Fibroblast of mammary gland (primary cell): ENCODE results near the gene FAF1.
"Not testable (repeated sequence)": the region's sequence is repeated elsewhere in the genome, so short reads cannot be mapped to it uniquely, and the experiment has no call there.

Experiments
- DNase-seq: peaks from one replicate; pipeline ENCODE4 v3.0.0-alpha.2; 2010; ENCODE audit warnings: low read depth
- H3K4me3 ChIP-seq: 2 replicates; pipeline ENCODE4 v1.5.1; 2011; ENCODE audit warnings: low read depth, mild to moderate bottlenecking, low read length, moderate library complexity; ENCODE audit not compliant: control insufficient read depth
- TF ChIP-seq, protein P1 (sequence below): conservative IDR thresholded peaks from 2 replicates; pipeline ENCODE4 v1.5.1; 2011; ENCODE audit warnings: low read depth, low read length, inconsistent platforms; ENCODE audit not compliant: control insufficient read depth, insufficient read depth

Gene FAF1

DNA sequence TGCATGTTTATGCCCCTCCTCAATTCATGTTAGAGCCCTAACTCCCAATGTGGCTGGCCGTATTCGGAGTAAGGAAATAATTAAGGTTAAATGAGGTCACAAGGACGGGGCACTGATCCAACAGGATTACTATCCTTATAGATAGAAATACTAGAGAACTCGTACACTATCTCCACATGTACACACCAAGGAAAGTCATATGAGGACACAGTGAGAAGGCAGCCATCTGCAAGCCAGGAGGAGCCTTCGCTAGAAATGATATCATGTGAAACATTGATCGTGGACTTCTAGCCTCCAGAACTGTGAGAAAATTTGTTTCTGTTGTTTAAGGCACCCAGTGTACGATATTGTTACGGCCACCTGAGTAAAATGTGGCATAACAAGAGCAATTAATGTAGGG, 79.7 kb downstream of the FAF1 start:
- H3K4me3 ChIP-seq: no peak overlapping the region
- peak; percentile 42 for DNase-seq
- TF ChIP-seq, protein P1, sequence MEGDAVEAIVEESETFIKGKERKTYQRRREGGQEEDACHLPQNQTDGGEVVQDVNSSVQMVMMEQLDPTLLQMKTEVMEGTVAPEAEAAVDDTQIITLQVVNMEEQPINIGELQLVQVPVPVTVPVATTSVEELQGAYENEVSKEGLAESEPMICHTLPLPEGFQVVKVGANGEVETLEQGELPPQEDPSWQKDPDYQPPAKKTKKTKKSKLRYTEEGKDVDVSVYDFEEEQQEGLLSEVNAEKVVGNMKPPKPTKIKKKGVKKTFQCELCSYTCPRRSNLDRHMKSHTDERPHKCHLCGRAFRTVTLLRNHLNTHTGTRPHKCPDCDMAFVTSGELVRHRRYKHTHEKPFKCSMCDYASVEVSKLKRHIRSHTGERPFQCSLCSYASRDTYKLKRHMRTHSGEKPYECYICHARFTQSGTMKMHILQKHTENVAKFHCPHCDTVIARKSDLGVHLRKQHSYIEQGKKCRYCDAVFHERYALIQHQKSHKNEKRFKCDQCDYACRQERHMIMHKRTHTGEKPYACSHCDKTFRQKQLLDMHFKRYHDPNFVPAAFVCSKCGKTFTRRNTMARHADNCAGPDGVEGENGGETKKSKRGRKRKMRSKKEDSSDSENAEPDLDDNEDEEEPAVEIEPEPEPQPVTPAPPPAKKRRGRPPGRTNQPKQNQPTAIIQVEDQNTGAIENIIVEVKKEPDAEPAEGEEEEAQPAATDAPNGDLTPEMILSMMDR: no peak

DNA sequence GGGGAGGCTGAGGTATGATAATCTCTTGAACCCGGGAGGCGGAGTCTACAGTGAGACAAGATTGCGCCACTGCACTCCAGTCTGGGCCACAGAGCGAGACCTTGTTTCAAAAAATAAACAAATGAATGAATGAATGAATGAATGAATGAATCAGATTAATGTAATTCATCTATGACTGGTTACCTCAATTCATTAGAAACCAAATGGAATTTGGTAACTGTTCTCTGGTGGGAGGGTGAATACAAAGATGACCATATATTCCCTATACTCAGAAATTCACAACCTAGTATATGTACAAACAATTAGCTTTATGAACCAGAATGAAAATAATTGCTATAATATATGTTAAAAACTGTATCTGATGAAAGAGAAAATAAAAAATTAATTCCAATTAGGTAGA, 80.9 kb downstream of the FAF1 start:
- DNase-seq: no peak
- H3K4me3 ChIP-seq: no peak overlapping the region
- TF ChIP-seq, protein P1: no peak

DNA sequence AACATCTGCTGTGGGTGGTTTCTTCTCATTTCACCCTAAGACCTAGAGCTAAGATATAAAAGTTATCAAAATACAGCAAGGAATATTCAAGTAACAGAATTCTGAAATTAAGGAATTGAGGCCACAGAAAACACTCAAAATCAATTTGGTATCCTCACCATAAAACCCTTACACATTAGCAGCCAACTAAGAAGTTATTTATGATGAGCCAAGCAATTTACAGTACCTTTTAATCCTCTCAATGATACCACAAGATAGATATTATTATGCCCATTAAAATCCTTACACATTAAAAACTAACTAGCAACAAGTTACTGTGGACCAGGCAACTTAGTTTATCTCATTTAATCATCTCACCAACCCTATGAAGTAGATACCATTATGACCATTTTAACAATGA, 81.6 kb downstream of the FAF1 start:
- no peak for DNase-seq
- no peak overlapping the region for H3K4me3 ChIP-seq
- TF ChIP-seq, protein P1: no peak

DNA sequence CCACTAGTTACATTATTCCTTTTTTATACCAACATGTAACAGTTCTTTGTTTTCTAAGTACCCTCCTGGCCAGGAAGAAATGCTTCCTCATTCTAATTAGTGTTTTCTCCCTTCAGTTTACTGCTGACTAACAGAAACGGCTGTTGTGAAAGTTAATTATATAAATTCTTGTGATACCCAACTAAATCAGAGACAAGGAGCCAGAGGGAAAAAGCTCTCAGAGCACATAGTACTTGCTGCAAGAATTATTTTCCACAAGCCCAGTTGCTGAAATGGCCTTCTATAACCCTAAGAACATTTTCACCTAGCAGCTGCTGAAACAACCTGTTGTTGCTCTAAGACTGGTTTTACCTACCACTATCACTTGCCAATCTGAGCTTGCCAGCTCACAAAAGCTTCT, 82.4 kb downstream of the FAF1 start:
- TF ChIP-seq, protein P1: no peak
- no peak overlapping the region for H3K4me3 ChIP-seq
- no peak for DNase-seq

DNA sequence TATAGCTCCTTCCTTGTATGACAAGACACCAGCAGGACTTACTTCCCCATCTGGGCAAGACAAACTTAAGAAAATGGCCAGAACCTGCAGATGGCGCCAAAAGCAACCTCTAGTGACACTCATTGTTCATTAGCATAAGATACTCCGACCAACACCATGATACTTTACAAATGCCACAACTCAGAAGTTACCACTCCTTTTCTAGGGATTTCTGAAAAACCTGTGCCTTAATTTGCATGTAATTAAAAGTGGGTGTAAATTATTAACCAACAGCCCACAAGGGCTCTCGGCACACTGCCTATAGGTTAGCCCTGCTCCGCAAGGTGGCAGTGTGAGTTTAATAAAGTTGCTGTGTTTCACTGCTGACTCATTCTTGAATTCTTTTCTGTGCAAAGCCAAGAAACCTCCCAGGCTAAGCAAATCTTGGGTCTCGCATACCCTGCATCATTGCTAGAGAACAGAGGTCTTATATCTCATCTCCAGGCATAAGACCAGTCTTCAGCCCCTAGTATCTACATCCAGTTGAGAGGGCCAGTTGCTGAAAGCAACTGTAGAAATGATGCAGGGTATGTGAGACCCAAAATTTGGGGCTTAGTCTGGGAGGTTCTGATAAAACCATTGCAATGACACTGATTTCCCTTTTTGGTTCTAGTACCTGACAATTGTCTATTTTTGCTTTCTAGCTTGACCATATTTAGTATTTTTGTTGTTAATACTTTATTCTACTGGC, 86.4 kb downstream of the FAF1 start:
- H3K4me3 ChIP-seq: no peak overlapping the region
- DNase-seq: peak; percentile 70
- TF ChIP-seq, protein P1: peak; percentile 69

DNA sequence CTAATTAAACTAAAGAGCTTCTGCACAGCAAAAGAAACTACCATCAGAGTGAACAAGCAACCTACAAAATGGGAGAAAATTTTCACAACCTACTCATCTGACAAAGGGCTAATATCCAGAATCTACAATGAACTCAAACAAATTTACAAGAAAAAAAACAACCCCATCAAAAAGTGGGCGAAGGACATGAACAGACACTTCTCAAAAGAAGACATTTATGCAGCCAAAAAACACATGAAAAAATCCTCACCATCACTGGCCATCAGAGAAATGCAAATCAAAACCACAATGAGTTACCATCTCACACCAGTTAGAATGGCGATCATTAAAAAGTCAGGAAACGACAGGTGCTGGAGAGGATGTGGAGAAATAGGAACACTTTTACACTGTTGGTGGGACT, 95.2 kb downstream of the FAF1 start:
- DNase-seq: not testable (repeated sequence)

DNA sequence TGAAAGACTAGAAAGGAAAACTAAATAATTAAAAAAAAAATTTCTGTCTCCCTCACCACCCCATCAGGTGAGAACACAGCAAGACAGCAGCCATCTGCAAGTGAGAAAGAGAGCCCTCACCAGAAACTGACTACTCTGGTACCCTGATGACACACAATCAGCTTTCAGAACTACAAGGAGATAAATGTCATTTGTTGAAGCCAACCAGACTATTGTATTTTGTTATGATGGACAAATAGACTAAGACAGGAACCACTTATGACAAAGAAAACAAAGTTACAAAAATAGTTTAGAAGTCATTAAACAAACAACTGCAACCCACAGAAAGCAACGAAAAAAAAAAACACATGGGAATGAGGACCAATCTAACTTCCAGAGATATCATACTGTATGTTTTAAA, 98.3 kb downstream of the FAF1 start:
- TF ChIP-seq, protein P1: no peak
- H3K4me3 ChIP-seq: no peak overlapping the region
- DNase-seq: no peak

More for the DNA sequence above, 95.2 kb downstream of the FAF1 start:
- not testable (repeated sequence) for H3K4me3 ChIP-seq
